Esophagus squamous epithelium (tissue), 4 donors: ENCODE data around the gene RGS17.

Source experiments
- CTCF ChIP-seq, 6 experiments: fragments of 450-650 bp in 4 of 6; fragments of 200-600 bp in 2 of 6; sonication (generic) in 2 of 6; IDR thresholded peaks; one replicate each; pipeline ENCODE4 v1.5.1; 2016 to 2019; ENCODE audit warnings: antibody characterized with exemption in 6 of 6, mild to moderate bottlenecking in 4 of 6, moderate library complexity in 4 of 6
- POLR2A ChIP-seq, 4 donors: fragments of 450-650 bp; IDR thresholded peaks; one replicate each; pipeline ENCODE4 v1.6.1; 2017; ENCODE audit warnings: antibody characterized with exemption in 4 of 4, mild to moderate bottlenecking in 4 of 4, moderate library complexity in 3 of 4

- TF ChIP-seq CTCF (IDR thresholded peaks at IDR 0.05): no peak
- TF ChIP-seq POLR2A (IDR thresholded peaks at IDR 0.05): no peak
These were observed 173.3 kb downstream of the RGS17 start for GRCh38 chr6:152957796-152958195.
